ENCODE measurements around the gene CCT8L2. TPM values are rescaled to one million over a fixed set of nuclear protein-coding genes. Genes with fewer than 3 reads are reported as not detected.

CCT8L2 gene
- total and polyA plus RNA-seq, 4 donors = not detected

Other genes starting within 250 kb of the CCT8L2 start
- not detected for gene XKR3, start 232.6 kb upstream of the CCT8L2 start, total RNA-seq
- under 1 TPM in 1 of 2 donors, not detected in 1; 0.07 TPM for gene XKR3, start 232.6 kb upstream of the CCT8L2 start, polyA plus RNA-seq

All from lung (tissue), 4 donors.